GM21723 (cell line): Measurements from ENCODE around the gene TMEM208.

Source experiments
- ATAC-seq: cut with Tn5 transposase; IDR thresholded peaks from one replicate; pipeline ENCODE4 v1.9.1; 2021; ENCODE audit warnings: mild to moderate bottlenecking, moderate library complexity; ENCODE audit not compliant: unreplicated experiment

TMEM208 gene

DNA sequence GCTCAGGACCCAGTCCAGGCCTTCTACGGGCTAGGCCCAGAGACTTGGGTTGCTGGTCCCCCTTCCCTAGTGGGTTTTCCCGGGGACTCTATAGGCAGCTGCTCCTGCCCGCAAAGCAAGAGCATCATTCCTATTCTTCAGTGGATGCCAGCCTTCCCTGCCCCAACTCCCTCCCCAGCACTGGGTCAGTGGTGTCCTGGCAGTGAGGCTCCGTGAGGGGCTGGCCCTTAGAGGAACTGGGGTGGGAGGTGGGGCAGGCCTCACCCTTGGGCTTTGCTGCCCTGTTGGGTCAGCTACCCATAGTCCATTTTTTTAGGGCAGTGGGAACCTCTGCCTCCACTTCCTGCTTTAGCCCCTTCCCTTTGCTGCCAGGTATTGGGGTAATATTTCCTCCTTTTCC is 44.5 kb downstream of the TMEM208 start:
- no peak for ATAC-seq

DNA sequence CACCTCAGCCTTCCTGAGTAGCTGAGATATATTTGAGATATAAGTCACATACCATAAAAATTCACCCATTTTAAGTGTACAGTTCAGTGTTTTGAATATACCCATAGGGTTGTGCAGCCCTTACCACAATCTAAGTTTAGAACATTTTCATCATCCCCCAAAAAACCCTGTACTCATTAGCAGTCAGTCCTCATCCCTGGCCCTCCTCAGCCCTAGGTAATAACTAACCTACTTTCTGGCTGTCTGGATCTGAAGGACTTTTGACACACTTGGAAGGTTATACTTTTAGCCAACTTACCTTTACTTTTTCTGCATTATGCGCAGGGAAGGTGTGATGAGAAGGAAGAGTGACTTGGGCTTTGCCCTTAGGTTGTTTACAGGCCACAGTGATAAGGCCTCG is 48.4 kb downstream of the TMEM208 start:
- ATAC-seq = no peak

GRCh38 chr16:67277294-67277998 is 50.5 kb downstream of the TMEM208 start:
- no peak for ATAC-seq

DNA sequence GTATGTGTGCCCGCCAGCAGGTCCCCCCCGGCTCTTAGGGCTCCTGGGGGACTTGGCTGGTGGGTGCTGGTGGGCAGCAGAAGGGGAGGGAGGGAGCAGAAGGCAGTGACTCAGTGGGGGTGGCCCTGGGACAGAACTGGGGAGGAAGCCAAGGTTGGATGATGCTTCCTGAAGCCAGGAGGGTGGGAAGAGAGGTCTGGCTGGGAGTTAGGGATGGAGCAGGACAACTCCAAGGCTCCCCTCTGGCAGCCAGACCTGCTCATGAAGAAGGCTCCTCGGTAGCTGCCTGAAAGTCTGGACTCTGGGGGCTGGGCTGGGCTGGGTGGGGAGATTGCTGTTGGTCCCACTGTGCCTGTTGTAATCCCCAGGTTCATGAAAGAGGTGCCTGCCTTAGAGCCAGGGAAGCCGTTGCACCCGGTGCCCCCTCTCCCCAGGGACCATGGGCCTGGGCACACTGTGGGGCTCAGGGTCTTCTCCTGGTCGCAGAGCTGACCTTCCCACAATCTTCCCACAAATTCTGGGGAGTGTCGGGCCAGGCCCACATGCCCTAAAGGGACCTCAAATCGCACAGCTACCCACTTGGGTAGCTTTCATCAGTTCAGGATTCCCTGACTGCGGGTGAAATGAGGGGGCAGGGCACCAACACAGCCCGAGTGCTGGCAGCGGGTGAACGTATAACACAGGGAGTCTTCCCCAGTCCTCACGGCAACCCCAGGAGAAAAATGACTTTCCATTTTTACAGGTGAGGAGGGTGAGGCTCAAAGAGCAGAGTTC is 51.3 kb downstream of the TMEM208 start:
- no peak for ATAC-seq
